Right atrium auricular region (tissue), 2 donors: Measurements from ENCODE around the gene CHN2. TPM values are rescaled to one million over a fixed set of nuclear protein-coding genes. Genes with fewer than 3 reads are reported as not detected.

ENCODE experiments used
- DNase-seq: peaks from one replicate; pipeline ENCODE4 v3.0.0-alpha.2; 2019; ENCODE audit warnings: low spot score
- H3K27ac ChIP-seq, 2 donors: fragments of 200-600 bp; sonication (generic); 1 replicate in 1 of 2; 2 replicates in 1 of 2; pipeline ENCODE4 v1.5.1; 2016 to 2019
- H3K27me3 ChIP-seq, 2 donors: fragments of 200-600 bp; sonication (generic); one replicate each; pipeline versions ENCODE4 v1.5.1 to v1.6.0; 2017 to 2019
- H3K36me3 ChIP-seq: fragments of 200-600 bp; sonication (generic); one replicate; pipeline ENCODE4 v1.5.1; 2016
- H3K4me1 ChIP-seq, 2 donors: fragments of 200-600 bp; sonication (generic); one replicate each; pipeline versions ENCODE4 v1.5.1 to v1.6.0; 2017 to 2019
- H3K4me3 ChIP-seq, 2 donors: fragments of 200-600 bp; sonication (generic); 1 replicate in 1 of 2; 2 replicates in 1 of 2; pipeline ENCODE4 v1.5.1; 2017 to 2019; ENCODE audit warnings: mild to moderate bottlenecking in 1 of 2, moderate library complexity in 1 of 2
- H3K9me3 ChIP-seq, 2 donors: fragments of 200-600 bp; sonication (generic); one replicate each; pipeline ENCODE4 v1.5.1; 2019
- total RNA-seq, 2 donors: library from RNA; depleted of rRNA; stranded (reverse); fragments of >200 nt; gene quantifications; one replicate each; pipeline ENCODE4 v1.1.0, GENCODE V29; 2016
- TF ChIP-seq, protein P1 (sequence below), 2 donors: fragments of 200-600 bp; sonication (generic); IDR thresholded peaks; one replicate each; pipeline ENCODE4 v1.5.1; 2019; ENCODE audit warnings: antibody characterized with exemption in 2 of 2

Gene CHN2
- total RNA-seq, 2 donors from 2014 or later: 2.7 to 6.6 TPM

- H3K36me3 ChIP-seq: no peaks in the 10 kb centered on the region
- TF ChIP-seq, protein P1, sequence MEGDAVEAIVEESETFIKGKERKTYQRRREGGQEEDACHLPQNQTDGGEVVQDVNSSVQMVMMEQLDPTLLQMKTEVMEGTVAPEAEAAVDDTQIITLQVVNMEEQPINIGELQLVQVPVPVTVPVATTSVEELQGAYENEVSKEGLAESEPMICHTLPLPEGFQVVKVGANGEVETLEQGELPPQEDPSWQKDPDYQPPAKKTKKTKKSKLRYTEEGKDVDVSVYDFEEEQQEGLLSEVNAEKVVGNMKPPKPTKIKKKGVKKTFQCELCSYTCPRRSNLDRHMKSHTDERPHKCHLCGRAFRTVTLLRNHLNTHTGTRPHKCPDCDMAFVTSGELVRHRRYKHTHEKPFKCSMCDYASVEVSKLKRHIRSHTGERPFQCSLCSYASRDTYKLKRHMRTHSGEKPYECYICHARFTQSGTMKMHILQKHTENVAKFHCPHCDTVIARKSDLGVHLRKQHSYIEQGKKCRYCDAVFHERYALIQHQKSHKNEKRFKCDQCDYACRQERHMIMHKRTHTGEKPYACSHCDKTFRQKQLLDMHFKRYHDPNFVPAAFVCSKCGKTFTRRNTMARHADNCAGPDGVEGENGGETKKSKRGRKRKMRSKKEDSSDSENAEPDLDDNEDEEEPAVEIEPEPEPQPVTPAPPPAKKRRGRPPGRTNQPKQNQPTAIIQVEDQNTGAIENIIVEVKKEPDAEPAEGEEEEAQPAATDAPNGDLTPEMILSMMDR (IDR thresholded peaks at IDR 0.05): no peak
- no peak overlapping the region for H3K27ac ChIP-seq
- no peaks in the 10 kb centered on the region for H3K9me3 ChIP-seq
- H3K27me3 ChIP-seq: no peaks in the 10 kb centered on the region
- no peak for DNase-seq
- peaks cover 0 to 17% of the 10 kb centered on the region in 2 donors for H3K4me1 ChIP-seq
- no peak overlapping the region for H3K4me3 ChIP-seq
These were observed 1.6 kb downstream of the CHN2 start for GRCh38 chr7:29196191-29196590.

DNA sequence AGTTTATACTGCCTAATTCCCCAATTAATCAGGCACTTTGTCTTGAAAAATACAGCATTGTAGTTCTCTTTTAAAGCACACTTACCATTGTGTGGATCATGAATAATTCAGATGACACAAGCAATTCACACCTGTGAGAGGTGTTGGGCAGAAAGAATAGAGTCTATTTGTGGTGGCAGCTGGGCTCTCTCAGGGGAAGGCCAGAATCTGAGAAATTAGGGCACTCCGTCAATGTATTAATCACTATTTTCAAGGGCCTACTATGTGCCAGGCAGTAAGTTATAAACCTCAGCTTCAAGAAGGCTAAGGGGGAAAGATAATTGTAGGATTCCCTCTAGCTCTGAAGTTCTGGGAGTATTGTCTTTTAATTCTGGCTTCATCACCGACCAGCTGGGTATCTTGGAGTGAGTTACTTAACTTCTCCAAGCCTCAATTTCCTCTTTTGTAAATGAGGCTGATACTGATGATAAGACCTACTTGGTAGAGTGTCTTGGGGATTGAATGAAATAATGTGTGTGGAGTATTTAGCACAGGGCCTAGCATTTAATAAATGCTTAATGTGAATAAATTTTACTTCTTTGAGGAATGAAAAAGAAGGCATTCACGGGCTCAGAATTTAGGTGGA, 2.5 kb downstream of the CHN2 start:
- Histone ChIP-seq H3K27me3 (no peaks in the 10 kb centered on the region), H3K4me1 (peaks cover 0 to 17% of the 10 kb centered on the region in 2 donors), H3K27ac (no peak overlapping the region), H3K9me3 (no peaks in the 10 kb centered on the region), H3K4me3 (no peak overlapping the region), H3K36me3 (no peaks in the 10 kb centered on the region)
- TF ChIP-seq, protein P1 (IDR thresholded peaks at IDR 0.05): no peak
- DNase-seq: no peak

GRCh38 chr7:29197916-29198315, 3.3 kb downstream of the CHN2 start:
- Histone ChIP-seq H3K9me3 (no peaks in the 10 kb centered on the region), H3K27me3 (no peaks in the 10 kb centered on the region), H3K36me3 (no peaks in the 10 kb centered on the region), H3K4me3 (no peak overlapping the region), H3K27ac (no peak overlapping the region), H3K4me1 (peaks cover 0 to 17% of the 10 kb centered on the region in 2 donors)
- no peak for DNase-seq
- TF ChIP-seq, protein P1 (IDR thresholded peaks at IDR 0.05): no peak

DNA sequence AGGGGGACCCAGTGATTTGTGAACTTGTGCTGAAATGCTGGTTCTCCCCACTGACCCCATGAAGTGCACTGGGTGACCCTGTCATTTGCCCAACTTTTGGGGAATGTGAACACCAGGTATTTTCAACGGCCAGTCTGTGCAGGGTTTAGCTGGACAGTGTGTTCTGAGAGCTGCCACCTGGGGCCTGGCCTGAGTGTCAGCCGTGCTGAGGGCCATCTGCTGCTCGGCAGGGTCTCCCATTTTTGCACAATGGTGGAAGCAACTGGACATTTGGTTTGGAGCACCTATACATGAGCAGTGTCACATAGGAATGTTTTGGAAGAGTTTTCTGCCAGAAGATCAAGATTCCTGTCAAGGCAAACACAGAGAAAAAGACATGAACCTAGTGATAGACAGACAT, 5.2 kb downstream of the CHN2 start:
- Histone ChIP-seq H3K27me3 (no peaks in the 10 kb centered on the region), H3K4me1 (peaks cover 0 to 10% of the 10 kb centered on the region in 2 donors), H3K27ac (no peak overlapping the region), H3K36me3 (no peaks in the 10 kb centered on the region), H3K9me3 (no peaks in the 10 kb centered on the region), H3K4me3 (no peak overlapping the region)
- TF ChIP-seq, protein P1 (IDR thresholded peaks at IDR 0.05): no peak
- DNase-seq: no peak

DNA sequence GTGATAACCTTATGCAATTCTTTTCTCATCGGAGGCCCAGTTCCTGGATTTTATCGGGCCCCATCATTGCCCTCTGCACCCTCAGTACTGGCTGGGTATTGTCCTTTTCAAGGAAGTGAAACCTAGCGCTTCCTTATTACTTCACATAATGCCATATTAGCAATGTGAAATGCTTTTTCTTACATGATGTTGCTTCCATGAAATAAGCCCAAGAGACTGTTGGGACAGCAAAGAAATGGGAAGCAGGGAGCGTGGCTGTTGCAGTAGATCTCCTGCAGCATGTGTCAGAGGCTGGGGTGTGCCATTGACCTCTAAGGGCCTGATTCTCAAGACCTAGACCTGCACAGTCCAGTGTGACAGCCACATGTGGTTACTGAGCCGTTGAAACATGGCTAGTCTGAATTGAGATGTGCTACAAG, 8.1 kb downstream of the CHN2 start:
- no peak for DNase-seq
- TF ChIP-seq, protein P1 (IDR thresholded peaks at IDR 0.05): no peak
- Histone ChIP-seq H3K4me3 (no peak overlapping the region), H3K4me1 (no peaks in the 10 kb centered on the region), H3K27ac (no peak overlapping the region), H3K9me3 (no peaks in the 10 kb centered on the region), H3K36me3 (no peaks in the 10 kb centered on the region), H3K27me3 (no peaks in the 10 kb centered on the region)
